K562 (cell line): Measurements from ENCODE around the gene ULBP2. TPM values are rescaled to one million over a fixed set of nuclear protein-coding genes. Genes with fewer than 3 reads are reported as not detected.

ENCODE experiments used
- ATAC-seq: fragments of 200-7000 bp; cut with Tn5 transposase; 3 replicates; pipeline ENCODE4 v1.9.1; 2020; ENCODE audit warnings: moderate library complexity
- BruUV-seq: library from RNA; stranded (reverse); fragments of 400-500 nt; replicated peaks from 2 replicates; lab custom pipeline; 2021; lab: Mats Ljungman, UMichigan
- CTCF ChIA-PET: fragments of 300-600 bp; formaldehyde crosslinking; extraction: SDS; loops from one replicate; lab custom pipeline; 2021; ENCODE audit warnings: low intra/inter-chr PET ratio; lab: Yijun Ruan, JAX
- POLR2A ChIA-PET: fragments of 300-600, 350-650 bp; sonication (Branson Sonifier 250); formaldehyde crosslinking; extraction: SDS; loops from one replicate; lab custom pipeline; 2021; ENCODE audit warnings: antibody characterized with exemption, inconsistent platforms; lab: Yijun Ruan, JAX
- DNase-seq, 4 experiments: peaks; one replicate each; pipeline versions ENCODE4 v3.0.0 to v3.0.0-alpha.2; 2011 to 2018; ENCODE audit warnings: low spot score in 3 of 4, mixed read lengths in 3 of 4; ENCODE audit errors: extremely low read depth in 1 of 4
- FAIRE-seq: peaks from 2 replicates; lab custom pipeline; 2011; peaks lifted over from hg19 to GRCh38; lab: Jason Lieb, UNC
- H2AFZ ChIP-seq: 2 replicates; pipeline ENCODE4 v1.6.0; 2011; ENCODE audit warnings: low read depth, low read length, control low read depth, inconsistent platforms
- H3K27ac ChIP-seq: fragments of 200-600 bp; 3 replicates; pipeline ENCODE4 v1.8.0; 2011; ENCODE audit warnings: low read depth, mild to moderate bottlenecking, control low read depth, inconsistent platforms, low read length, moderate library complexity, mixed read lengths; ENCODE audit errors: extremely low read depth
- H3K27me3 ChIP-seq, 2 experiments: fragments of 300-600 bp in 1 of 2; 2 replicates in 1 of 2; 3 replicates in 1 of 2; pipeline versions ENCODE4 v1.6.0 to v1.8.0; 2011; ENCODE audit warnings: inconsistent platforms in 2 of 2, low read length in 2 of 2, mild to moderate bottlenecking in 1 of 2, mixed read lengths in 1 of 2, moderate library complexity in 1 of 2; ENCODE audit not compliant: control insufficient read depth in 2 of 2, insufficient read depth in 2 of 2
- H3K36me3 ChIP-seq: fragments of 300-600 bp; 3 replicates; pipeline ENCODE4 v1.8.0; 2011; ENCODE audit warnings: mild to moderate bottlenecking, low read length, inconsistent platforms; ENCODE audit not compliant: control insufficient read depth, insufficient read depth
- H3K4me1 ChIP-seq, 2 experiments: fragments of 200-600 bp in 1 of 2; replicated peaks in 1 of 2; 2 replicates in 1 of 2; 3 replicates in 1 of 2; pipeline versions ENCODE4 v1.5.1 to v1.8.0; 2011; ENCODE audit warnings: inconsistent platforms in 2 of 2, low read length in 2 of 2, mild to moderate bottlenecking in 1 of 2, mixed read lengths in 1 of 2, moderate library complexity in 1 of 2; ENCODE audit not compliant: control insufficient read depth in 2 of 2, insufficient read depth in 2 of 2
- H3K4me2 ChIP-seq: 2 replicates; pipeline ENCODE4 v1.6.1; 2011; ENCODE audit warnings: low read length, control low read depth, inconsistent platforms, mixed read lengths; ENCODE audit not compliant: insufficient read depth
- H3K4me3 ChIP-seq: fragments of 200-600 bp; sonication (generic), shearing (Covaris generic); 2 replicates; pipeline ENCODE4 v1.5.1; 2016; ENCODE audit warnings: control low read depth, inconsistent platforms
- H3K79me2 ChIP-seq: fragments of 200-600 bp; 3 replicates; pipeline ENCODE4 v1.8.0; 2011; ENCODE audit warnings: low read length, inconsistent platforms; ENCODE audit not compliant: control insufficient read depth, insufficient read depth
- H3K9ac ChIP-seq, 2 experiments: 2 replicates each; pipeline versions ENCODE4 v1.6.0 to v1.6.1; 2011; ENCODE audit warnings: low read depth in 2 of 2, low read length in 2 of 2, control low read depth in 1 of 2, inconsistent platforms in 1 of 2, mild to moderate bottlenecking in 1 of 2, mixed read lengths in 1 of 2; ENCODE audit not compliant: insufficient read depth in 1 of 2
- H3K9me1 ChIP-seq: one replicate; pipeline ENCODE4 v1.6.0; 2011; ENCODE audit warnings: inconsistent platforms, mild to moderate bottlenecking, low read length, moderate library complexity; ENCODE audit not compliant: control insufficient read depth, insufficient read depth
- H3K9me3 ChIP-seq: replicated peaks from 2 replicates; pipeline ENCODE4 v1.5.1; 2011; ENCODE audit warnings: low read depth, low read length, inconsistent platforms; ENCODE audit not compliant: control insufficient read depth, insufficient read depth
- H4K20me1 ChIP-seq: replicated peaks from 2 replicates; pipeline ENCODE4 v1.6.1; 2011; ENCODE audit warnings: low read length, inconsistent platforms, mixed read lengths; ENCODE audit not compliant: control insufficient read depth, insufficient read depth
- ATF3 ChIP-seq, 2 experiments: fragments of 450-650 bp in 1 of 2; sonication (generic) in 1 of 2; formaldehyde crosslinking in 1 of 2; IDR thresholded peaks in 1 of 2; conservative IDR thresholded peaks in 1 of 2; 2 replicates each; pipeline versions ENCODE4 v1.6.1 to v1.8.1; 2016 to 2023; ENCODE audit warnings: mild to moderate bottlenecking in 2 of 2, moderate library complexity in 2 of 2, inconsistent platforms in 1 of 2, missing genetic modification reagents in 1 of 2
- CTCF ChIP-seq, 3 experiments: IDR thresholded peaks in 2 of 3; conservative IDR thresholded peaks in 1 of 3; 2 replicates each; pipeline ENCODE4 v1.5.1; 2011 to 2012; ENCODE audit warnings: low read length in 3 of 3, mild to moderate bottlenecking in 3 of 3, control low read depth in 2 of 3, improper control_type of control experiment in 1 of 3, inconsistent platforms in 1 of 3, low read depth in 1 of 3, mixed read lengths in 1 of 3, moderate library complexity in 1 of 3; ENCODE audit not compliant: insufficient read depth in 2 of 3
- HIVEP1 ChIP-seq: fragments of 250-450 bp; sonication (Bioruptor Pico); IDR thresholded peaks from 2 replicates; pipeline ENCODE4 v1.4.0; 2020; ENCODE audit warnings: mild to moderate bottlenecking
- HOXB6 ChIP-seq: fragments of 250-450 bp; sonication (Bioruptor Pico); IDR thresholded peaks from 2 replicates; pipeline ENCODE4 v1.5.1; 2022; ENCODE audit warnings: mild to moderate bottlenecking, borderline replicate concordance
- KLF13 ChIP-seq: fragments of 450-650 bp; IDR thresholded peaks from 2 replicates; pipeline ENCODE4 v1.6.1; 2016; ENCODE audit warnings: missing genetic modification characterization, low read depth, mild to moderate bottlenecking, missing compliant biosample characterization, moderate library complexity, borderline replicate concordance
- MTA3 ChIP-seq: fragments of 450-650 bp; formaldehyde crosslinking; IDR thresholded peaks from 2 replicates; pipeline ENCODE4 v1.6.1; 2017; ENCODE audit warnings: mild to moderate bottlenecking, borderline replicate concordance
- PHTF2 ChIP-seq: fragments of 250-450 bp; sonication (Bioruptor Pico); IDR thresholded peaks from 2 replicates; pipeline ENCODE4 v1.5.0; 2021; ENCODE audit warnings: mild to moderate bottlenecking
- PML ChIP-seq: IDR thresholded peaks from 2 replicates; pipeline ENCODE4 v1.6.1; 2012; ENCODE audit warnings: low read length, inconsistent platforms
- PYGO2 ChIP-seq: fragments of 450-650 bp; IDR thresholded peaks from 2 replicates; pipeline ENCODE4 v1.6.1; 2016; ENCODE audit warnings: mild to moderate bottlenecking, missing genetic modification characterization, moderate library complexity, missing compliant biosample characterization
- RNF2 ChIP-seq: sonication (generic); IDR thresholded peaks from 2 replicates; pipeline ENCODE4 v1.6.1; 2016
- STAT6 ChIP-seq: sonication (generic); formaldehyde crosslinking; IDR thresholded peaks from 2 replicates; pipeline ENCODE4 v1.8.1; 2023; ENCODE audit warnings: mild to moderate bottlenecking, missing genetic modification reagents
- ZNF134 ChIP-seq: fragments of 250-450 bp; sonication (Bioruptor Pico); conservative IDR thresholded peaks from 2 replicates; pipeline ENCODE4 v1.4.0; 2020
- WGBS: fragments of 100-300 bp; shearing (Covaris generic); methylation state at CpG from one replicate; pipeline ENCODE4 v1.1.6; 2016; ENCODE audit warnings: low coverage, mixed read lengths; ENCODE audit not compliant: insufficient coverage; ENCODE audit errors: missing lambda C conversion rate; 5-methylcytosine and 5-hydroxymethylcytosine counted together
- in situ Hi-C: fragments of 300-500 bp; cut with MboI; formaldehyde crosslinking; loops from 4 replicates; pipeline ENCODE4 v1.15.0; 2018; ENCODE audit warnings: inconsistent platforms, mixed read lengths
- intact Hi-C: fragments of 100-400 bp; cut with micrococcal nuclease; formaldehyde crosslinking; loops from 2 replicates; pipeline ENCODE4 v1.14.2; 2022
- polyA plus RNA-seq, 8 experiments: library from polyadenylated mRNA; depleted of rRNA in 4 of 8; stranded (reverse) in 5 of 8; unstranded in 3 of 8; fragments of >200 nt; fragmentation: Nextera tagmentation in 2 of 8; fragmentation: Illumina TruSeq in 1 of 8; extraction: Ambion mirVana in 2 of 8; extraction: Trizol in 1 of 8; gene quantifications; 2 replicates each; pipeline versions ENCODE4 v1.2.1 to v1.2.3, GENCODE V29; 2011 to 2014; ENCODE audit warnings: inconsistent platforms in 1 of 8, missing spikeins in 1 of 8
- total RNA-seq, 7 experiments: library from RNA; depleted of rRNA in 6 of 7; stranded (reverse); fragments of >200 nt in 6 of 7; fragmentation: Illumina TruSeq in 2 of 7; extraction: Trizol in 2 of 7; gene quantifications; 2 replicates each; pipeline versions ENCODE4 v1.2.1 to v1.2.3, GENCODE V29; 2011 to 2021; ENCODE audit warnings: low replicate concordance in 1 of 7
- TF ChIP-seq, protein P1 (sequence below), 2 experiments: IDR thresholded peaks; 2 replicates each; pipeline ENCODE4 v1.6.1; 2011; ENCODE audit warnings: borderline replicate concordance in 1 of 2, control low read depth in 1 of 2, low read depth in 1 of 2, low read length in 1 of 2, mild to moderate bottlenecking in 1 of 2, mixed read lengths in 1 of 2, moderate library complexity in 1 of 2; ENCODE audit not compliant: insufficient read depth in 1 of 2, insufficient read length in 1 of 2, poor library complexity in 1 of 2, severe bottlenecking in 1 of 2; ENCODE audit errors: extremely low read depth in 1 of 2

ULBP2 gene
- total and polyA plus RNA-seq, 9 of the 15 experiments (the other 6 are each of a cell fraction or from before 2014, with no cell fraction given): 0.50 to 5.3 (median 1.2) TPM

- Histone ChIP-seq H3K4me3 (no peak overlapping the region), H3K4me2 (no peak overlapping the region), H4K20me1 (peaks cover 5% of the 10 kb centered on the region; the same call in 1 of the 2 replicates), H3K4me1 (peaks cover 0 to 7% of the 10 kb centered on the region in 2 experiments; a peak in 1 of 5 replicates)
- TF ChIP-seq ATF3 (IDR thresholded peaks at IDR 0.05): no peak
- TF ChIP-seq ATF3 (CRISPR knock-in tag; conservative IDR thresholded peaks at IDR 0.05): no peak
- TF ChIP-seq RNF2: no peak
- no peak for TF ChIP-seq ZNF134 (CRISPR knock-in tag)
- TF ChIP-seq KLF13 (tag): no peak
- no peak for TF ChIP-seq HIVEP1 (CRISPR knock-in tag)
- TF ChIP-seq MTA3: no peak
- TF ChIP-seq, protein P1, sequence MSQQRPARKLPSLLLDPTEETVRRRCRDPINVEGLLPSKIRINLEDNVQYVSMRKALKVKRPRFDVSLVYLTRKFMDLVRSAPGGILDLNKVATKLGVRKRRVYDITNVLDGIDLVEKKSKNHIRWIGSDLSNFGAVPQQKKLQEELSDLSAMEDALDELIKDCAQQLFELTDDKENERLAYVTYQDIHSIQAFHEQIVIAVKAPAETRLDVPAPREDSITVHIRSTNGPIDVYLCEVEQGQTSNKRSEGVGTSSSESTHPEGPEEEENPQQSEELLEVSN (IDR thresholded peaks at IDR 0.05; ENCODE audit: borderline replicate concordance in 1 of 2, extremely low read depth in 1 of 2, insufficient read depth in 1 of 2, insufficient read length in 1 of 2, low read depth in 1 of 2, low read length in 1 of 2, poor library complexity in 1 of 2, severe bottlenecking in 1 of 2): no peak
- no peak for TF ChIP-seq HOXB6
- no peak for TF ChIP-seq STAT6 (CRISPR knock-in tag)
- TF ChIP-seq PML: no peak
- TF ChIP-seq CTCF (IDR thresholded peaks at IDR 0.05 in 2 of 3, conservative IDR thresholded peaks at IDR 0.05 in 1 of 3; ENCODE audit: insufficient read depth in 2 of 3, low read depth in 1 of 3, low read length in 3 of 3): no peak
- no peak for TF ChIP-seq PHTF2
- TF ChIP-seq PYGO2 (tag): no peak
- TF ChIP-seq, all 486 proteins: peak for 0
- Histone ChIP-seq H3K9ac (no peak overlapping the region), H3K27ac (no peak overlapping the region), H3K9me3 (no peaks in the 10 kb centered on the region), H3K27me3 (peaks cover 11 to 38% of the 10 kb centered on the region in 2 experiments), H3K79me2 (no peaks in the 10 kb centered on the region), H2AFZ (no peak overlapping the region), H3K36me3 (no peaks in the 10 kb centered on the region), H3K9me1 (no peaks in the 10 kb centered on the region)
- FAIRE-seq (no peak), ATAC-seq (no peak), DNase-seq (no peak)
- ChIA-PET POLR2A (interaction anchor here (0.8 to 1.0 kb wide), 2 partner anchors 11 to 13 kb away, joined by 5 read pairs; partner anchors contain the start of gene ULBP1), CTCF (no interaction called here)
- 0% methylated on average over 8 of the region's 8 CpGs for WGBS
- BruUV-seq: no TSS peak
- in situ Hi-C loops: no loop called here
- intact Hi-C loops: no loop called here
Measured at GRCh38 chr6:149950423-149950822, 8.6 kb downstream of the ULBP2 start.
